PC-3 (cell line): ENCODE data around the gene ASB5.

ENCODE experiments used
- CTCF ChIP-seq: fragments of 300-600 bp; sonication (generic); conservative IDR thresholded peaks from 2 replicates; pipeline ENCODE4 v1.5.1; 2017; ENCODE audit warnings: antibody characterized with exemption, low read depth, mild to moderate bottlenecking, low read length
- EZH2phosphoT487 ChIP-seq: fragments of 300-600 bp; sonication (generic); IDR thresholded peaks from 2 replicates; pipeline ENCODE4 v1.6.1; 2018; ENCODE audit warnings: mild to moderate bottlenecking, antibody characterized with exemption, low read length, borderline replicate concordance

DNA sequence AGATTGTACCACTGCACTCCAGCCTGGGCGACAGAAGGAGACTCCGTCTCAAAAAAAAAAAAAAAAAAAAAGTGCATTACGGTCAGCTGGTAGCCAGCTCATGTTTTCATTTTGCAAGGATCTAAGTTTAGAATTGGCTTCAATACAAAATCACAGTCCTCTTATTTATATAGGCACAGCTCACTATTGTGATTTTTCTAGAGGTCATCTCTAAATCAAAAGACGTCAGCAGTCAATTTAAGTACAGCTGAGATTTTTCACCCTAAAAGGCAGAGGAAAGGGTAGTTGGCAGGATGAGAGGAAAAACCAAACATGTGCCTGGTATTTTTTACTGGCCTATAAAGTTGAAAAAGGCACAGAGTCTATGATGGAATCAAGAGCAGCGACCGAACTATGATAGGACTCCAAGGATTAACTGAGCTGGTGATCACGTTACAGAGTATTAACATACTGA, 30.8 kb downstream of the ASB5 start:
- no peak for TF ChIP-seq CTCF
- no peak for TF ChIP-seq EZH2phosphoT487
